22Rv1 (cell line): ENCODE measurements around the gene MAGOHB.
"Not testable (repeated sequence)": the region's sequence is repeated elsewhere in the genome, so short reads cannot be mapped to it uniquely, and the experiment has no call there.

ENCODE experiments used
- ZFX ChIP-seq: fragments of 450-650 bp; IDR thresholded peaks from 2 replicates; pipeline ENCODE4 v1.6.1; 2017; ENCODE audit warnings: antibody characterized with exemption, borderline replicate concordance
- TF ChIP-seq, protein P1 (sequence below): fragments of 450-650 bp; IDR thresholded peaks from 2 replicates; pipeline ENCODE4 v1.5.1; 2017; ENCODE audit warnings: mild to moderate bottlenecking

DNA sequence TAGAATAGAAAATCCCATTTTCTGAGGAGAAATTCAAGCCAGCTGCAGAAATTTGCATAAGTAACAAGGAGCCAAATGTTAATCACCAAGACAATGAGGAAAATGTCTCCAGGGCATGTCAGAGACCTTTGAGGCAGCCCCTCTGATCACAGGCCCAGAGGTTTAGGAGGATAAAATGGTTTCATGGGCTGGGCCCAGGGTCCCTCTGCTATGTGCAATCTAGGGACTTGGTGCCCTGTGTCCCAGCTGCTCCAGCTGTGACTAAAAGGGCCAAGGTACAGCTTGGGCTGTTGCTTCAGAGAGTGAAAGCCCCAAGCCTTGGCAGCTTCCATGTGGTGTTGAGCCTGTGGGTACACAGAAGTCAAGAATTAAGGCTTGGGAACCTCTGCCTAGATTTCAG lies 33.2 kb upstream of the MAGOHB start:
- TF ChIP-seq, protein P1, sequence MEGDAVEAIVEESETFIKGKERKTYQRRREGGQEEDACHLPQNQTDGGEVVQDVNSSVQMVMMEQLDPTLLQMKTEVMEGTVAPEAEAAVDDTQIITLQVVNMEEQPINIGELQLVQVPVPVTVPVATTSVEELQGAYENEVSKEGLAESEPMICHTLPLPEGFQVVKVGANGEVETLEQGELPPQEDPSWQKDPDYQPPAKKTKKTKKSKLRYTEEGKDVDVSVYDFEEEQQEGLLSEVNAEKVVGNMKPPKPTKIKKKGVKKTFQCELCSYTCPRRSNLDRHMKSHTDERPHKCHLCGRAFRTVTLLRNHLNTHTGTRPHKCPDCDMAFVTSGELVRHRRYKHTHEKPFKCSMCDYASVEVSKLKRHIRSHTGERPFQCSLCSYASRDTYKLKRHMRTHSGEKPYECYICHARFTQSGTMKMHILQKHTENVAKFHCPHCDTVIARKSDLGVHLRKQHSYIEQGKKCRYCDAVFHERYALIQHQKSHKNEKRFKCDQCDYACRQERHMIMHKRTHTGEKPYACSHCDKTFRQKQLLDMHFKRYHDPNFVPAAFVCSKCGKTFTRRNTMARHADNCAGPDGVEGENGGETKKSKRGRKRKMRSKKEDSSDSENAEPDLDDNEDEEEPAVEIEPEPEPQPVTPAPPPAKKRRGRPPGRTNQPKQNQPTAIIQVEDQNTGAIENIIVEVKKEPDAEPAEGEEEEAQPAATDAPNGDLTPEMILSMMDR = not testable (repeated sequence)
- TF ChIP-seq ZFX = not testable (repeated sequence)
